GM12801 (cell line): ENCODE results near the gene CALHM3.

Experiments used
- TF ChIP-seq, protein P1 (sequence below): IDR thresholded peaks from one replicate; pipeline ENCODE4 v1.5.1; 2011; ENCODE audit warnings: control low read depth; ENCODE audit not compliant: insufficient read length; ENCODE audit errors: extremely low read depth

The CALHM3 gene

DNA sequence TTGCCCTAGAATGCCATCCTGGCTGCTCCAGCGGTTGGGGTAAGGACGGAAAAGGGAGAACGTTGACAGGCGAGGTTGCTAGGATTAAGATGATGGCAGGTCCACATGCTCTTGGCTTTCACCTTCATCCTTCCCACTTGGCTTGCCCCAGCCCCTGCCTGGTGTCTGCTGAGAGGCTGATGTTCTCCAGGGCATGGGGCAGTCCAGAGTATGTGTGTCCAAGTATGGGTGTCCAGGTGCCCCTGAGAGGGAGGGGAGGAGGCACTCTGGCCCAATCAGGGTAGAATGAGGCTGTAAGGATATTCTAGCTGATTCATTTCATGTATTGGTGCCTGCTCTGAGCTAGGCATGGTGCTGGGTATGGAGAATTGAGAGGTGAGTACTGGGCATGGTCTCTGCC is 27.0 kb upstream of the CALHM3 start:
- TF ChIP-seq, protein P1, sequence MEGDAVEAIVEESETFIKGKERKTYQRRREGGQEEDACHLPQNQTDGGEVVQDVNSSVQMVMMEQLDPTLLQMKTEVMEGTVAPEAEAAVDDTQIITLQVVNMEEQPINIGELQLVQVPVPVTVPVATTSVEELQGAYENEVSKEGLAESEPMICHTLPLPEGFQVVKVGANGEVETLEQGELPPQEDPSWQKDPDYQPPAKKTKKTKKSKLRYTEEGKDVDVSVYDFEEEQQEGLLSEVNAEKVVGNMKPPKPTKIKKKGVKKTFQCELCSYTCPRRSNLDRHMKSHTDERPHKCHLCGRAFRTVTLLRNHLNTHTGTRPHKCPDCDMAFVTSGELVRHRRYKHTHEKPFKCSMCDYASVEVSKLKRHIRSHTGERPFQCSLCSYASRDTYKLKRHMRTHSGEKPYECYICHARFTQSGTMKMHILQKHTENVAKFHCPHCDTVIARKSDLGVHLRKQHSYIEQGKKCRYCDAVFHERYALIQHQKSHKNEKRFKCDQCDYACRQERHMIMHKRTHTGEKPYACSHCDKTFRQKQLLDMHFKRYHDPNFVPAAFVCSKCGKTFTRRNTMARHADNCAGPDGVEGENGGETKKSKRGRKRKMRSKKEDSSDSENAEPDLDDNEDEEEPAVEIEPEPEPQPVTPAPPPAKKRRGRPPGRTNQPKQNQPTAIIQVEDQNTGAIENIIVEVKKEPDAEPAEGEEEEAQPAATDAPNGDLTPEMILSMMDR, result no peak

DNA sequence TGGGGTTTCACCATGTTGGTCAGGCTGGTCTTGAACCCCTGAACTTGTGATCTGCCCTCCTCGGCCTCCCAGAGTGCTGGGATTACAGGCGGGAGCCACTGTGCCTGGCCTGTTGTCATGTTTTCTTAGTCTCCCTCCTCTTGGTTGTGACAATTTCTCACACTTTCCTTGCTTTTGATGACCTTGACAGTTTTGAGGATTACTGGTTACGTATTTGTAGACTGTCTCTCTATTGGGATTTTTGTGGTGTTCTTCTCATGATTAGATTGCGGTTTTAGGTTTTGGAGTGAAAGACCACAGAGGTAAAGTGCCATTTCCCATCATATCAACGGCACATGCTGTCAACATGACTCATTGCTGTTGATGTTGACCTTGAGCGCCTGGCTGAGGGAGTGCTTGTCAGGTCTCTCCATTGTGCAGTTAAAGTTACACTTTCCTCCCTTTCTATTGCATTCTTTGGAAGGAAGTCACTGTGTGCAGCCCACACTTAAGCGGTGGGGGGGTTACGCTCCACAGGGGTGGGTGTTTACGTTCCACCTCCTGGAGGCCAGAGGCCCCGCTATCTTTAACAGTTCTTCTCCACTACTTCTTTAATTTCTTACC is 25.2 kb upstream of the CALHM3 start:
- TF ChIP-seq, protein P1, result no peak

DNA sequence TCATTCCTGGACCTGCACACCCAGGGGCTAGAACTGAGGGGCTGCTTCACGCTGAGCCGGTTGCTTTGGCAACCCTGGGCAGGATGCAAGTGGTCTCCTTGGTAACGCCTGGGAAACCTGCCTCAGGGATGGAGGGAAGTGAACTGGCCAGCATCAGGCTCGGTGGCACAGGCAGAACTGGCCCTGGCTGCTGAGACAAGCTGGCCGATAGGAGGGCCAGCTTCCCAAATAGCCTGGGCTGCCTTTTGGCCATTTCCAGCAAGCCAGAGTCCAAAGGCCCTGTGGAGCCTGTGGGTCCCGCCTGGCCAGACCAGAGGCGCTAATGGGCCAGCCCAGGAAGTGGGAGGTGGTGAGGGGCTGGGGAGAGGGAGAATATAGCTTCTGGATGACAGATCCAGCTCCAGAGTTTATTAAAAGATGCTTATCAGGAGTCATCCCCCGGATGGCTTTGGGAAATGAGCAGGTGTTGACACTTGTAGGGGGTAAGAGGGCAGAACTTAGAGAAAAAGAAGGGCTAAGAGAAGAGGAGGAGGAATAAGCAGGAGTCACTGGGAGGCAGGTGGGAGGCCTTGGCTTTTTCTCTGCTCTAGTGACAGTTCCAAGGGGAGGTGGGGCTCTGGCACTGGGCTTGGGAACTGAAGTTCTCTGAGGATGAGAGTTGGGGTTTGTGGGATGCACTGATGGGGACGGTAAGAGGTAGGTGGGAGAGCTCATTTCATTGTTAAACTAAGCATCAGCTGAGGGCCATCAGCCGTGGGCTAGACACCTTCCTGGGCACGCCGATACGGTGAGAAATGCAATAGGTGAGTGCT is 24.0 kb upstream of the CALHM3 start:
- TF ChIP-seq, protein P1, result no peak

DNA sequence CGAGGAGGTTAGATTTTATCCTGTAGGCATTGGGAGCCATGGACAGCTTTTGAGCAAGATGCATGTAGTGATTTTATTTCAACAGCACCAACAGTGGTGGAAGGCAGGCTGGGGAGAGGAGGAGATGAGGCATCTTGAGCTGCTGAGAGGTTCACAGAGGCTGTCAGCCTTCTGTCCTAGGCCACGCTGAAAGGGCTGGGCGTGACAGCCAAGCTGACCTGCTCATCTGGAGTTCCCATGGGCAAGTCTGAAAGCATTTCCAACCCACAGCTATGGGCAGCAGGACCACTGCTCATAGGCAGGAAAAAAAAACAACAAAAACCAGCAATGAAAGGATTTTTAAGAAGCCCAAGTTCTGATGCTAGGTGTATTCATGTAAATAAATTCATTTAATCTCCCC is 22.1 kb upstream of the CALHM3 start:
- TF ChIP-seq, protein P1, result no peak

DNA sequence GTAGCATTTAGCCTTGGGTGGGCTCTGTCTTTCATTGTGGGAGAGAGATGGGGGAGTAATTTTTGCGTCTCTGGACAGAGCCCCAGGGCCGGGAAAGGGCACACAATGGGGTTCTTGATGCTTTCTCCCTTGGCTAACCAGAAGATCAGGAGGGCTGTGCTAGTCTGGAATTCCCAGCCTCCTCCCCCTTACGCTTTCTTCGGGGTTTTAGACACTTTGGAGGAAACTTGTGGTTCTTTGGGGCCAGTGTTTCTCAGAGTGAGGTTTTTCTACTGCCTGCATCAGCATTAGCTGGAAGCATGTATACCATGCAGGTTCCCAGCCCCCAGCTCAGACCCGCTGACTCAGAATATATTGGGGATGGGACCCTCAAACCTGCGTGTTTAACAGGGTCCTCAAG is 21.4 kb upstream of the CALHM3 start:
- TF ChIP-seq, protein P1, result no peak

DNA sequence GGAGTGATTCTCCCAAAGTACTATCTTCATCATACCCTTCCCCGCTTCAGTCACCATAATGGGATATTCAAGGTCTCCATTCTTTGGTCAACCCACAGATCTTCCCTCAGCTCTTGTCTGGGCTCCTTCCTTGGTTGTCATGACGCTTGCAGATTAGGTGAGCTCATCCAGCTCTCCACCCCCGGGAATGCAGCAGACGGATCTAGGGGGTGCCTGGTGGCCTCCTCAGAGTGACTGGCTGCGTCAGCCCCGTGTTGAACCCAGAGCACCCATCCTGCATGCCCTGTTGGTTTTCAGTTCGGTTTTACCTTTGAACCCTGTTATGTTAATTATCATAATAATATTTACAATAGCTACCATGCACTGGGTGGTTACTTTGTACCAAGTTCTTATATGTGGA is 20.8 kb upstream of the CALHM3 start:
- TF ChIP-seq, protein P1, result no peak

DNA sequence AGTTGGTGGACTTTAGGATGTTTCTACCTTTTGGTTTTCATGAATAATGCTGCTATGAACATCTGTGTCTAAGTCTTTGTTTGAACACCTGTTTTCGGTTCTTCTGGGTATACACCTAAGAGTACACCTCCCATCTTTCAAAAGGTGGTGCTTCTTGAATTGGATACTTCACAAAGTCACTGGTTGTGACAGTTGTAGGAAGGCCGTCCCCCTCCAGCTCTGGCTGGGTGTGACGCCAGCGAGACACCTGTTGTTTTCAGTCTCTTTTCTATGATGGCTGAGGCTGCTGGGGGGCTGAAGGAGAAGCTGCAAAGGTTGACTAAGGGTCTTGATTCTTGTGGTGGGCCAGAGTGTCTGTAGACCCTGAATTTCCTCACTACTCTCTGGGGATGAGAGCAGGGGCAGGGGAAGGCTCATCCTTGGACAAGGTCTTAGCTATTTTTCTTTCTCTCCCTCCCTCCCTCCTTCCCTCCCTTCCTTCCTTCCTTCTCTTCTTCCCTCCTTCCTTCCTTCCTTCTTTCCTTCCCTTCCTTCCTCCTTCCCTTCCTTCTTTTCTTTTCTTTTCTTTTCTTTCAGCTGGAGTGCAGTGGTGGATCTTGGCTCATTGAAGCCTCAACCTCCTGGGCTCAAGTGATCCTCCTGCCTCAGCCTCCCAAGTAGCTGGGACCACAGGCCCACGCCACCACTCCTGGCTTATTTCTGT is 20.0 kb upstream of the CALHM3 start:
- TF ChIP-seq, protein P1, result no peak
